ACHN (cell line): Measurements from ENCODE around the gene EVA1A.

ENCODE experiments used
- DNase-seq: peaks from one replicate; pipeline ENCODE4 v3.0.0-alpha.2; 2015
- in situ Hi-C: cut with HindIII; loops from 2 replicates; pipeline ENCODE4 v1.10.0; 2017; ENCODE audit warnings: low sequenced_read_pairs, low pct_ligation_motif_present, low pct_unique_long_range_greater_than_20kb

The EVA1A gene

GRCh38 chr2:75560768-75561565 is at the start of gene EVA1A:
EVA1A (minus strand) TSS chr2:75560939; CDS start chr2:75518140, 42,799 bp downstream.
- in situ Hi-C loops = no loop called here
- peak; percentile 91 for DNase-seq

DNA sequence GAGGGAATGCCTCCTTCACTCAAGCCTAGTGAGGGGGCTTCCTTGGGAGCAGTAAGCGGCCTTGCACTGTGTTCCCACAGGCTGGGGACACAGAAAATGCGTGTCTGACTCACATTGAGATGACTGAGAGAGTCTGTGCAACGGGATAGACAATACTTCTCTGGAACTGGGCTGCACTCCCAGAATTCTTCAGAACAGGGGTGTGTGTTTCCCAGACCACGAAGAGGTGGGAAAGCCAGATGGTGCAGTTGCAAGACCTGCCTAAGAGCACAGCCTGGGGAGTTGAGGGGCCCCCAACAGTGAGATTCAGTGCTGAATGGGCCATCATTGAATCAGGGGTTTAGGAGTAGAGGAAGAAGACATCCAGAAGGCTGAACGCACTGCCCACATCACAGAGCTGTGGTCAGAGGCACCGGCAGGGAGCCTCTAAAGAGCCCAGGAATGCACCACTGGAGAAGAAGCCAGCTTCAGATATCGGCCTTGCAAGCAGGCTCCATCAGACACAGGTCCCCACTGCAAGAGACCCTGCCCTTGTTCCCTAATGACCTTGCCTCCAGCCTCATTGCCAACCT is 49.3 kb upstream of the EVA1A start:
- in situ Hi-C loops = no loop called here
- DNase-seq = no peak

GRCh38 chr2:75609334-75609689 is 48.6 kb upstream of the EVA1A start:
- no peak for DNase-seq
- in situ Hi-C loops = no loop called here

- DNase-seq = peak; percentile 74
- in situ Hi-C loops = no loop called here
These were observed 48.1 kb upstream of the EVA1A start for GRCh38 chr2:75608684-75609333.

GRCh38 chr2:75607988-75608683 is 47.4 kb upstream of the EVA1A start:
- in situ Hi-C loops = no loop called here
- DNase-seq = peak; percentile 78

DNA sequence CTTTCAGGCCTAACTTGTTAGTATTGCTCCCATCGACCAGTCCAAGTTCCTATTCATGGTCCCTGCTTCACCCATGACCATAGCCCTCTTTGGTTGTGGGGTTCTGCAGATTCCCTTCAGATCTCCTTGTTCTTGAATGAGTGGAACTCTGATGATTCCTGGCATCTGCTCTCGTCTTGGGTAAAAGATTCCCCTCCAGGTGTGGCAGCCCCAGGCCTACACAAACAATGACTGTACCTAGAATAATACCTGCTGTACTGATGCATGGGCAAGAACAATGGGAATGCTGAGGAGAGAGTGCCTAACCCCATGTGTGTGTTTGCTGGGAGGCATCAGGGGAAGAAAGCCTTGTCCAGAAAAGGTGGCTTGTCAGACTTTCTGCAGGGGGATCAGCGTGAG is 46.7 kb upstream of the EVA1A start:
- in situ Hi-C loops = no loop called here
- no peak for DNase-seq

DNA sequence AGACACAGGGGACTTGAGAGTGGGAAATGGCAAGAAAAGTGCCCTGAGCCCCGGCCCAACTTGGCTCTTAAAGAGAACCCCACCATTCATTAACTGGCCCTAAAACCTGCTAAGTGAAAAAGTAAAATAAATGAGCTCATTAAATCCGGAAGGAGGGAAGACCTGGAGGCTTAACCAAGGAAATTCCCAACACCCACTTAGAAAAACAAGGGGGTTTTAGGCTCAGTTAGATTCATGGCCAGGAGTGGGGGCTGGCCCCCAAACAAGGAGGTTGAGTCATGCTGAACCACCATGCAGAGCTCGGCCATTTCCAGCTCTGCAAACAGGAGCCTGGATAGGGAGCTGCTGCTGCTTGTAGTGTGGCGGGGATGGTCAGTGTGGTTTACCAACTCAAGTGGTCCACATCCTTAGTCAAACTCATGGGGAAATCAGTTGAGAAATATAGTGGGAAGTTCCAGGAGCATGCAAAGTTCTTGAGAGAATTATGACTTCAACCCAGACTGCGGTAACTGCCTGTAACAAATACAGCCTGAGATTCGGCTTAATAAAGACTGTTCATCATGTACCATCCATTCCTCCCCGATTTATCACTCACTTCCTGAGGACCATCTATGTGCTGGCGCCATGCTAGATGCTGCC is 46.1 kb upstream of the EVA1A start:
- in situ Hi-C loops = no loop called here
- DNase-seq = peak; percentile 54

GRCh38 chr2:75605770-75606529 is 45.2 kb upstream of the EVA1A start:
- in situ Hi-C loops = no loop called here

DNA sequence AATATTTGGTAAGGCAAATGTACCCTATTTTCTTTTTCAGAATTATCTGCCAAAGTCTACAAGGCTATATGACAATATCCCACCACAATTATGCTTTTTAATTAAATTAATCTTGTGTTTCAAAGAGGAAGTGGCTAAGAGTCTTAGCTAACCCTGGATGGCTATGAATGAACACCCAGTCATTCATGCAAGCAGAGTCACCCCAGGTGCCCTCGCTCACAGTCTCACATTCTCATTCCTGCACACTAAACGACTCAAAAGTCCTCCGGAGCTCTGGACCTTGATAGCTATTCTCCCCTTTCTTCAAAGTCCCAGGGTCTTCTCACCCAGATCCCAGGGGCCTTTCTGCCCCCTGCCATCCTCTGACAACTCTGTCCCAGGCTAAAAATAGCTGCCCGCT is 43.7 kb upstream of the EVA1A start:
- in situ Hi-C loops = no loop called here
- DNase-seq = peak; percentile 68

More at GRCh38 chr2:75605770-75606529, 45.2 kb upstream of the EVA1A start:
- peak; percentile 99 for DNase-seq

GRCh38 chr2:75603477-75603876 is 42.7 kb upstream of the EVA1A start:
- no peak for DNase-seq
- in situ Hi-C loops = no loop called here

DNA sequence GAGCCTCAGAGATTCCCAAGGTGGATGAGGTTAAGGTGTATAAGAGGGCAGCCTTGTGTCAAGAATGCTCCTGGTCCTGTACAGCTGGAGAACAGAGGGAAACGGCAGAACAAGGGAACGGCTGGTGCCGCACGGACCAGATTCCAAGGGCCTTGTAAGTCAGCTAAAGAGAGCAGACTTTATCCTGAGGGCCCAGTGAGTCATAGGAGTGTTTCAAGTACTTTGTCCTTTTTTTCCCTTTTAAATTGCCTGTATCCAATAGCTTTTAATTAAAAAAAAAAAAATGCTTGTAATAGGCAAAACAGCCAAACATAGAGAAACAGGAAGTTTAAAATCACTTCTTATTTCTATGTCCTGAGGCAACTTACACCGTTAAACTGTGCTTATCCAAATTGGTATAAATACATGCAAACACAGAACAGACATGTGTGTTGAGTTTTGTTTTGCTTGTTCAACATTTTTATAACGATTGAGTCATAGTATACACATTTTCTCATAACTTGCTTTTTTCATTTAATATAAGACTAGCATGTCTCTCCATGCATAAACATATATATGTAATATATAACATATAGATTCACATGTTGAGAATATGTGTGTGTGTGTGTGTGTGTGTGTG is 42.1 kb upstream of the EVA1A start:
- in situ Hi-C loops = no loop called here
- peak; percentile 68 for DNase-seq

- no peak for DNase-seq
- in situ Hi-C loops = no loop called here
These were observed 39.8 kb upstream of the EVA1A start for GRCh38 chr2:75600461-75601011.

GRCh38 chr2:75598589-75599155 is 37.9 kb upstream of the EVA1A start:
- in situ Hi-C loops = no loop called here
- no peak for DNase-seq

GRCh38 chr2:75597949-75598348 is 37.2 kb upstream of the EVA1A start:
- no peak for DNase-seq
- in situ Hi-C loops = no loop called here

- DNase-seq = peak; percentile 60
- in situ Hi-C loops = no loop called here
These were observed 36.0 kb upstream of the EVA1A start for GRCh38 chr2:75596784-75597183.

GRCh38 chr2:75595541-75596395 is 35.0 kb upstream of the EVA1A start:
- in situ Hi-C loops = no loop called here
- peak; percentile 90 for DNase-seq
